ENCODE results near the gene LTBP1.

The LTBP1 gene

DNA sequence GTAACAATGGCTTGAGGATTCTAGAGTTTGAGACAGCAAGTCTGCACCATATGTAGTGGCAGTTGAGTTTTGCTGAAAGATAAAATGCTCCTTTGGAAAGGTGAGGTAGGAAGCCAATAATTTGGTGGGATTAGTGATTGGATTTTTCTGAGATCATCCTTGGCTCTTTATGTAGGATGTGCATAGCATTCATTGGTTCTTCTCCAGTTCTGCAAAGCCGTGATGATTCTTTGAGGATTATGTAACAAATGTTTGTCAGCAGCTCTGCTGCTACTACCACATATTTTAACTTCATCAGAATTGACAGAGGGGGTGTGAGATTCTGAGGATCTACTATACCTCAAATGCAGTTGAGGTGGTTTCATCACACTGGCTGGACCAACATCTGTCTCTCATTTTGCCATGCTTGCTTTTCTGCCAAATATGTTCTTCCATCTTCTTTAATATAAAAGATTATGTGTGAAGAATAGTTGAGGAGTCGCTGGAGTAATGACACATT lies 340.8 kb downstream of the LTBP1 start:
- no peak for DNase-seq

DNA sequence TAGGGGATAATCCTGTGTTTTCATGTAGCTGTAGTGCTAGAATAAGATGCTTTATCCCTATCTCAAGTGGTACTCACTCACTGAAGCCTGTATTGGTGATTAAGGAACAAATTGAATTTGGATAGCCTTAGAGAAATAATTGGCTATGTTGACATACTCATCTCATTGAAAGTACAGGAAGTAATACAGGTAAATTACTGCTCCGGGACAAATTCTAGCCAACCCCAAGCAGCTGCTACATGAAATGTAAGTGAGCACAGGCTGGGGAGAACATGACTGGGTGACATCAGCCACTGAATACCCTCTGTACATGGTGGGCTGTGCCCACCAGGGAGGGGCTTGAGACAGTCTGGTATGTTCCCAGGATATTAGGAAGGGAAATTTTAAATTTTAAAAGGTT lies 341.3 kb downstream of the LTBP1 start:
- no peak for DNase-seq

DNA sequence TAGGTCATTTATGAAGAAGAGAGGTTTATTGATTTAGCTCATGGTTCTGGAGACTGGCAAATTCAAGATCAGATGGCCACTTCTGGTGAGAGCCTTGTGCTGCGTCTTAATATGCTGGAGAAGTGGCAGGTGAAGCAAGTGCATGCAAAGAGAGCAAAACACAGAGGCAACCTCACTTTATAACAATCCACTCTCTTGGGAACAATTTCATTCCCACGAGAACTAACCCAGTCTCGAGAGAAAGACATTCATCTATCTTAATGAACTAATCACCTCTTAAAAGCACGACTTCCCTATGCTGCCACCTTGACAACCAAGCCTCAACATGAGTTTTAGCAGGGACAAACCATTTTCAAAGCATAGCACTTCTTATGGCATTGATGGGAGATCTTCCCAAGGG lies 343.2 kb downstream of the LTBP1 start:
- no peak for DNase-seq

DNA sequence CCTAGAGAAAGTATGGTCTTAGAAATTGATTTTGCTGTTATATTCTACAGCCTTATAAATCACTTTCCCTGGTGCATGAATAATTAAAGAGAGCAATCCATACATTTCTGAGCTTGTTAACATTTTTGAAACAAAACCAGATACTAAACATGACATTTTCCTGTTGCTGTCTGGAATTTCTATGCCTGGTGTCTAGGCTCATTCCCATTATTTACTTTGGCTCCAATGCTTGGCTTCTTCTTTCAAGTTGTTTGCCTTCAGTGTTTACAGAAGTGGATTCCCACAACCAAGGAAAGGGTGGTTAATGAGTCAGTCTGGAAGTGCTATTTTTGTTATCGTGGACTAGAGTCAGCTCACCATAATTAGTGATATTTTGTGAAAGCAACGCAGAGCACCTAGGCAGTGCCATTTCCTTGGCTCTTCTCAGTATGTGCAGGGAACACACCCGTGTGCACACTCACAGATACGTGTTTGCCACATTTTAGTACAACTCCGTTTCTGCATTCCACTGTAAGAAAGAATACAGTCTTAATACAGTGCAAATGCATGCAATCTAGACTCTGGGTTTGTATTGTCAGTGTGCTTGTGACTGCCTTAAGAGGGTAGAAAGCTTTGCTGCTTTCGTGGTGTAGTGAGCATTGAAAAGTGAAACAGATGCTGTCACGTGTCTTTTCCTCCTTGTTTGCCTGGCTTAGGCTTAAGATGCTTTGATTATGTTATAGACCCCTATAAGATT lies 344.7 kb downstream of the LTBP1 start:
- no peak for DNase-seq

DNA sequence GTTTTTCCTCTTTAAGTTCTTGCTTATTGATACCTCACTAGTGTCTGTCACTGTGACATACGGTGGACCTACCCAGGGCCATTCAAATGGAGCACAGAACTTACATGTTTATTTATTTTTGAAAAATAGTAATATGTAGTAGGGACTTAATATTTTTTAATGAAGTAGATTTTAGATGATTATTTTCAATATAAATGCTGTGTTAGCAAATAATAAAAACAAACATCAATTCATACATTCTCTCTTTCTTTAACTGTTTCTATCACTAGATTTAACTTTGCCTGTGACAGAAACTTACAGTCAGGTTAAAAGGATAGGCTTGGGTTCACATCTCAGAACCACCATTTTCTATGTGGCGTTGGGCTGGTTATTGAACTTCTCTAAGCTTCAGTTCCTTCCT lies 345.3 kb downstream of the LTBP1 start:
- DNase-seq: no peak

DNA sequence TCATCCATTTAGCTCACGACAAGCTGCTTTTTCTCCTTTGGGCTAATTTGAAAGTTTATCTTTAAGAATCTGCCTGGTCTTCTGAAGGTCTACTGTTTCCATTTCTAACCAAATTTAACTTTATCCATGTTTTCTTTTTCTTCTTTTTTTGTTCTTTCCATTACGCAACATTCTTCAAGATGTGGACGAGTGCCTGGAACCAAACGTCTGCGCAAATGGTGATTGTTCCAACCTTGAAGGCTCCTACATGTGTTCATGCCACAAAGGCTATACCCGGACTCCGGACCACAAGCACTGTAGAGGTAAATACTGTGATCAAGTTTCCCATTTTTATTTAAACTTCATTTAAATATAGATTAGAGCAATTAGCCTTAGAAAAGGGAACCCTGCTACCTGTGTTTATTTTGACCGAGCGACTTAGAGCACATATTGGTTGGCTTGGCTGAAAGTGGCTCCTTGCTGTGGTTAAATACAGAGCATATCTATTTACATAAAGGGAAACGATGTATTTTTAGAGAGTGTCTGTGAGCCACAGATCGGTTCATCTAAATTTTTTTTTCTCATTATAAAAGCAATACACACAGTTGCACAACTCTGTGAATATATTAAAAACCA lies 346.3 kb downstream of the LTBP1 start:
- DNase-seq: no peak

DNA sequence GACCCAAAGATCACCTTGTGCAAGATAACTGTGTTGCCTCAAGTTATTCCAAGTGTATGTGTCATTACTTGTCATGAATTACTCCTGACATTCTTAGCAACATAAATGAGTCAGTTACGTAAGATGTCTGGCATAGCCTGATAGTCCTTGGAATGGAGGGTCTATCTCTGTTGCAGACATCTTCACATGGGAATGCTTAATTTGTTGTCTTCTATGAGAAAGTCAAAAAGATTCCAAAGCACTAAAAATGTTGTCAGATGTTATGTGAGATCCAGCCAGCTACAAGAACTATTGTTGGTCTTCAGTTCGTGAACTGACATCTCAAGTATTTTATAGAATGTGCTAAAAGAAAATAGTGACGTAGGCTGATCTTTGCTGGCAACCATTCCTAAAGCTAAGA lies 351.5 kb downstream of the LTBP1 start:
- DNase-seq: no peak

DNA sequence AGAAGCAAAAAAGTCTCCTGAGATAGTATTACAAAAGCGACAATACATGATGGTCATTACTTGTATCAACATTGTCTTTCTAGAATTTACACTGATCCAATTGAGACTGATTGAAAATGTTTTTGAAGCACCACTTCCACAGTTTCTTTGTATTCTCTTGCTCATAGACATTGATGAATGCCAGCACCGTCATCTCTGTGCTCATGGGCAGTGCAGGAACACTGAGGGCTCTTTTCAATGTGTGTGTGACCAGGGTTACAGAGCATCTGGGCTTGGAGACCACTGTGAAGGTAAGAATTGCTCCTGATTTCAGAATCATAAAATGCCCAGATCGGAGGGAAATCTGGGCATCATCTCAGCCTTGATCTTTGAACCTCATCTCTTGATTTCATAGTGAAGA lies 354.6 kb downstream of the LTBP1 start:
- DNase-seq: no peak

DNA sequence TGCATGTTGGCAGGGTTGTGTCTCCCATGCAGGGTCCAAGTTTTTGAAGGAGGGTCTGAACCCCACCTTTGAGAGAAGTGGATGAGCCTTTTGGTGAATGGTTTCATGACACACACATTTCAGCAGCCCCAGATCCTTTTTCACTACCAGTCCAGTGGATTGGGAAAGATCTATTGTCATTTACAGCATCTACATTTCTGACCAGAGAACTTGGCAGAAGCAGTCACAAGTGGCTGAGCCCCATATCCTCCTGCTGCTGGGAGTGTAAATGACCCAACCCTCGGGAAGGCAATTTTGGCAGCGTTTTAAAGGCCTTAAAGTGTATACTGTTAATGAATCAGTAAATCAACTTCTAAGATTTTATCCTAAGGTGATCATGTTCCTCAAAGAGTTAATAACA lies 355.6 kb downstream of the LTBP1 start:
- DNase-seq: no peak

DNA sequence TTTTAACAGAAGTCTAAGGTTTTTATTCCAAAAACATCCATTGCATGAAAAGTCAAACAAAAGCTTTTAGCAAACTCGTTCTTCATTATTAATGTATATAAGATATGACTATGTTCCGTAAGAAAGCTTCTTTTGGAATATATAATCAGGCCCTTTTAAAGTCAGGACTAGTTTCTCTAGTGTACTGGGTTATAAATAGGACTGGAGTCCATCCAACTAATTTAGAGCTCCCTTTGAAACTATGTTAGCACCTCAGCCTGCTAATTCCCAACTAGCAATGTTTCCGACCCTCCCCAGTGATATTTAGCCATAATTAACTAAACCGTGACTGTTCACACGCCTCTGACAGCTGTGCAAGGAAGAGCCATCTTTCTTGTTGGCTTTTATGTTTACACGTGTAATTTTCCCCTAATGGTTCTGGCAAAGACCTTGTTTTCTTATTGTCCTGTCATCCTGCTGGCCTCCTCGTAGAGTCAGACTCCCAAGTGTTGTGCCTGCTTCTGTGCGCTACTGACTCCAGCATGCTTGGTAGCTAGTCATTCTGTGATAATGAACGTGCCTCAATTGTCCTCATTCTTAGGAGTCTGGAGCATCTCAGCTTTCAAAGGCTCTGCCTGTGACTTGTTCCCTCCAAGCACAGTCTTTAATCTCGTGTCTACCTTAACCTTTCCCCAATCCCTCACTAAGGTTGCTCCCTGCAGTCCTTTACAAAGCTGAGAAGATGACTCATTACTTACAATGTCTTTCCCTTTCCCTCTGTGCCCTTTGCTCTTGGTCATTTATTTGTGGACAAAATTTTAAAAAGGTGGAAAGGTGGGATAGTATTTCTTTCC lies 357.5 kb downstream of the LTBP1 start:
- no peak for DNase-seq

DNA sequence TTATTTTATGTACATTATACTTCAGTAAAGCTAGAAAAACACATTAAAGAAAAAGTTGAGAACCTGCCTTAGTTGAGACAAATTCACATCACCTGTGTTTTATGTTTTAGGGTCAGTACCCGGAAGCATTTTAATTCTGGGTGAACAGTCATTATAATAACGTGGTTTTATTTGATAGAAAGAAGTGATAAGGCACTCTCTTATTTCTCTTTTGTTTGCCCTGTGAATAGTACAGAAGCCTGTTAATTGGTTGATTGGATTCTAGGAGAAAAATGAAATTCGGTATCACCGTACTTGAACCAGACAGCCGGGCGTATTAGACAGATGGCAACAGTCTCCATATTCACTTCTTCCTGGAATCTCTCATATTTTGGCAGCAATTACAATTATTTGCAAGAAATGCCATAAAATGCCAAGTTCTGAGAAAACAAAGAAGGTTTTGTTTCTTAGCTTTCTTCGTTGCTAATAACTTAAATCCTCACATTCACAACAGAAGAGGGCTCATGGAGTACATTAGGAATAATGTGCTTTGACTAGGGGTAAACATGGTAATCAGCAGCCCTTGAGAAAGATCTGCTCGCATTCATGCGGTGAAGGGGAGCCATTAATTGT lies 361.0 kb downstream of the LTBP1 start:
- no peak for DNase-seq

DNA sequence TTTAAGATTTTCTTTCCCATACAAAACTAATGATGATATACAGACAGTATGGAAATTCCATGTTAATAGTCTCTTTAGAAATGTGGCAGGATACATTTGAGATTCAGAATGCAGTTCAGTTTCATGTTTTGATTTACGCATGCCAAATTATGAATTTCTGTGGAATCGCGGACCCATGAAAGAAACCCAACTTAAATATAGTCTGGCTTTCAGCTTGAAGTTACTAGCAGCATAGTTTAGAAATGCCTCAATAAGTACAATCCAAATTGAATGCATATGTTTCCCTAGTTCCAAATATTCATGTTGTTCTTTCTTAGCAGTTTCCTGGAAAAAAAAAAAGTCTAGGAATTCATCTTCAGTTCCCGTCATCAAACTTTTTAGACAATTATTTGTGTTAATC lies 365.6 kb downstream of the LTBP1 start:
- DNase-seq: no peak

DNA sequence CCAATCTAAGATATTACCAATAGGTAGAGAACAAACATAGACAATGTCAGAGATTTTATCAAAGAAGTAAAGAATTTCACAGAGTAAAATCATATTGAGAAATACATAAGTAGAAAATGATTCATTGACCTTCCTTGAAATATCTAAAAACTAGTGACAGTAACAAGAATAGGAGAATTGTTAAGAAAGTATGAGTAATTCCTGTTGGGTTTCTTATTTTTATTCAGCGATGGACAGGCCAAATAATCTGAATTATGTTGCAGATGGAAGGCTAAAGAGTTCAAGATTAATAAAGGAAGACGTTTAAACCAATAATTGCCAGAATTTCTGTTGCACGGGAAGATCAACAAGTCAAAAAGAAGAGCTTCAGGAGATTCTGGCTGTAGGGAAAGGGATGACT lies 366.3 kb downstream of the LTBP1 start:
- DNase-seq: no peak

DNA sequence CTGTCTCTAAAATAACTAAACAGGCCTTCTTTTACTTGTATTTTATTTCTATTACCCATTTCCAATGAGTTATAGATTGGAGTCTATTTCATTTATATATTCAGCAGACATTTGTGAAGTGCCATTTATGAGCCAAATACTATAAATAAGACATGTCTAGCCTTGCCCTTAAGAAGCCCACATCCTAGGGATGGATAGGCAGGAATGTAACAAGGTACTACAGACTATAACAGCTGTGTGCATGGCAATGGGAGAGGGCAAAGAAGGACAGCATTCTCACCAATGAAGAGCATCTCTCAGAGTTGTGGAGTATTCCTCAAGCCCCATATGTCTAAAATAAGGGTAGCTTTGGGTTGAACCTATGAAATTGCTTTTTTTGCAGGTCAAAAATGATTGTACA lies 367.8 kb downstream of the LTBP1 start:
- DNase-seq: no peak

DNA sequence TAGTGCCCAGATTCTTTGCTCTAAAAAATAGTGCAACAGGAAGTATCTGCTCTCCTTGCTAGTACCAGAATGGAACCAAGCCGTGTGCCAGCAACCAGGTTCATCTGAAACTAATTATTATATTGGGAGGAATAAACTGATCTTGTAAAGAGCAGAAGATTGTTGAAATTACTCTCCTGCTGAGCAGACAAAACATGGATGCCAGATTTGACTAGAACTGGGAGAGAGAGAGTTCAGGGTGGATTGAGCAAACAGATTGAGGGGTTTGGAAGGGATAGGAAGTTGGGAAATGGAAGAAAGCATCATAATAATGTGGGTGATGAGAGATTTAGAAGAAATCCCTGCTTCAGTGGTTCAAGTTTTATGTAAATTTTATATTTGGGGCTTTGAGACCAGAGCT lies 369.6 kb downstream of the LTBP1 start:
- DNase-seq: no peak

DNA sequence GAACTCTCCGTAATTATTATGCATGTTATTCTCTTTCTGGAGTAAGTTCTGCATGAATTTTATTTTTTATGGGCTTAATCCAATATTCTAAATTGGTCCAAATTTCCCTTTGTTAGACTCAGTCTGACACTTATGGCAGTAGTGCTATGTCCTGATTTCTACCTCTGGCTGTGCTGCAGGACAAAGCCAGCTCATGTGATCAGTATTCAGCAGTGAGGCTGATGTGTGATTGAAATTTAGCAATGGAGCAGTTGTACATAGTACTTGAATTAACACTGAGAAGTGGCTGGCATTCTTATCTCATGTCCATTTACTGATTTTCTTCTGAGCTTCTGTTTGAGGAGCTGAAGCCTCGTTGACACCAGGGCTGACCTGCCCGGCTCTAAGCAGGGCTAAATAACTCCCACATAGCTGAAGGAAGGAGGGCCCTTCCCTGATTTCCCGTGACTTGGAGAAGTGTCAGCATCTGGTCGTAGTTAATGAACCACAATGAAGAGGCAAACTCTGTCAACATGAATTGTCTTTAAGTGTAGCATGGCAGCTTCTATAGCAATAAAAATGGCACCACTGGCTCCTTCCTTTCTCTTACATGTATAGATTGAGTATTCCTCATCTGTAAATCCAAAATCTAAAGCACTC lies 370.7 kb downstream of the LTBP1 start:
- no peak for DNase-seq

DNA sequence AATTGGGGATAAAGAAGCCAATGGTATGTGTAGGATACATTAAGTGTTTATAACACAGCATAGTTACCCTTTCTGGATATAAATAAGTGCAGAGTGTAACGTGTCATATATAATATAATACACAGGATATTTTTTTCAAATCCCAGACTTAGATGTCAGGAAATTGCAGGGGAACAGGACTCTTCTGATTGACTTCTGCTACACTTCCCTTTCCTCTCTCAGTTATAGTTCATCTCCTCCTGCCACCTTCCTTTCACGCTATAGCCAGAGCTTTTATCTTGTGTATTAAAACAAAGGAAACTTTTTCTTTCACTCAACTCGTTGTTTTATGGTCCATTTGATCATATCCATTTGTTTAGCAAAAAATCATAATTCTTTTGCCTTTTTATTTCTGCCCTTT lies 371.7 kb downstream of the LTBP1 start:
- no peak for DNase-seq

DNA sequence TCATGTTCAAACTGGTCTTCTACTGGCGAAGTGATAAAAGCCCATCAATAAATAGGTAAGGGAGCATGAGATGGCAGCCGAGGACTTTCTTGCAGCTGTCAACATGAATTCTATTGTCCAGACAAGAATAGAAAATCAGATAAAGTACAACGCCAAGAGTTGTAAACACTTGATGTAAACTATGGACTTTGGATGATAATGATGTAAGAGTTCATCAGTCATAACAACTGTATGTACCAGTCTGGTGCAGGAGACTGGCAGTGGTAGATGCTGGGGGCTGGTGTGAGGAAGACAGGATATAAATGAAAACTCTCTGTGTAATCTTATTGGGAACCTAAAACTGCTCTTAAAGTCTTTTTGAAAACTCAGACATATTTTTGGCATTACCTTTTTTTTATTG lies 373.8 kb downstream of the LTBP1 start:
- no peak for DNase-seq

DNA sequence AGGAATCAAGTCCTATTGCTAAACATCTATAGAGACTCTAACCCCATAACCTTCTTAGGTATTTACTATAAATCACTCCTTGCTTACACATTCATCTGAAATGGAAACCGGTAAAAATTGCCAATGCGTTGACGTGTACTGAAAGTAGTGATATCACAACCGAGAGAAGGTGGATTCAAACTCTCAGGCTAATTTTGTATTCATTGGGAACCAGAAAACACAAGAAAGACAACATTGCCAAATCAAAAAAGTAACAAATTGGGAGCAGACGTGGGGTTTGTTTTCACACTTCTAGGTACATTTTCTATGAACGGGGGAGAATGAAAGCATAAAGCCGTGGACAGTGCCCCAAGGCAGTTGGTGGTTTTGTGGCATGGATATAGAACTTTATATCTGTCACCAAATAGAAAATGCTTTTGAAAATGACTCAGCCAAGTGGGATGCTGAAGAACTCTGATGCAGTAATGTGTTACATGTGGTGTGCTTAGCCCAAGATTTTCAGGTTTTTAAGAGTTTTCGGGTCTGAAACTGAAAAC lies 374.6 kb downstream of the LTBP1 start:
- no peak for DNase-seq

DNA sequence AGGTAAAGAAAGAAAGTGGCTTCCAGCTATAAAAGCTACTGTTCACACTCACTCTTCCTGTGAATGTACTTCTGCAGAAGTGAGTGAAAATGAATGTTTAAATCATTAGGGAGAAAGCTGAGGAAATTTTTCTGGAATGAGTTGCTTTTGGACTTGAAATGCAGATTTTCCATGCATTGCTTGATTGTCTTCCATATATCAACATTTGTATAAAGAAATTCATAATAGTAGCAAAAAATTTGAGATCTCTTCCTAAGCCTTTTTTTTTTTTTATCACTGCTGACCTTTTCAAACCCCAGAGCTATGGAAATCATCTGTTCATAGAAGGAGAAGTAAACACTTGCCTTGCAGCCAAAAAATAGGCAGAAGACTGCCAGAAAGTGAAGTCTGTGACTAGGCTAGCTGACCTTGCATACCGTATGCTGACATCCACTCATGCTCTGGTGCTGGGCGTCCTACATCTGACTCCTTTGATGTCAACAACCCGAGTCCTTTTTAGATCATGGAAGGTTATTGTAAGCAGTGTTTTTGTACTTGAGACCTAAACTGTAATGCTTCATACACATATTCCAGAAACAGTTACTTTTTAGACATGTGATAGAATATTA lies 375.2 kb downstream of the LTBP1 start:
- no peak for DNase-seq

DNA sequence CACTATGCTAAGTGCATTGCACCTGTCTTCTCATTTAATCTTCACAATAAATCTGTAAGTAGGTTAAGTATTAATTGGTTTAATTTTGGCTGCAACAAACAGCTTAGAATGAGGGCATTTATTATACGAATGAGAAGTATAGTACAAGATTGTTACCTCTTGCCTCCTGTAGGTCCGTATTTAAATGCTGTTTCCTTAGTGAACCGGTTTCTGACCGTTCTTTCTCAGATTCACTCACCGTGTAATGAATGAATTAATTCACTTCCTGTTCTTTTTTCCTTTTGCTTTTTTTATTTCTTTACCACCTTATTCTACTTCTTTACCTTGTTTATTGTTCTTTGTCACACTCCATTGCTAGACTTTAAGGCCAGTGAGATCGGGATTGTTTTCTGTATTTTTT lies 375.9 kb downstream of the LTBP1 start:
- DNase-seq: no peak

DNA sequence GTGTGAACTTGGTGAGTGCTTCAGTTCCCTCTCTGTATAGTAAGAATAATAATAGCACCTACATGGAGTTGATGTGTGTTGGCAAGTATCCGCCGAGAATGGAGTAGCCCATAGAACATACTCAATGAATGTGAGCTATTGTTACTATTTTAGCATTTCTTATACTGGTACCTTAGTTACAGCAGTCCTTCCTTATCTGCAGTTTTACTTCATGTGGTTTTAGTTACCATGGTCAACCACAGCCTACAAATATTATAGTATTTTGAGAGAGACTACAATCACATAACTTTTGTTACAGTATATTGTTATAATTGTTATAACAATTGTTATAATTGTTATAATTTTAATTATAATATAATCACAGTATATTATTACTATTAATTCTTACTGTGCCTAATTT lies 377.2 kb downstream of the LTBP1 start:
- no peak for DNase-seq
